HepG2 (cell line): ENCODE results near the gene NRAS. TPM values are rescaled to one million over a fixed set of nuclear protein-coding genes. Genes with fewer than 3 reads are reported as not detected.

Experiments used
- BRD4 ChIP-seq: sonication (generic); formaldehyde crosslinking; IDR thresholded peaks from 2 replicates; pipeline ENCODE4 v1.4.0; 2020; ENCODE audit warnings: missing genetic modification reagents
- CAMTA2 ChIP-seq: sonication (generic); formaldehyde crosslinking; IDR thresholded peaks from 2 replicates; pipeline ENCODE4 v1.4.0; 2020; ENCODE audit warnings: mild to moderate bottlenecking, missing genetic modification reagents, borderline replicate concordance
- CHCHD3 ChIP-seq: sonication (generic); formaldehyde crosslinking; IDR thresholded peaks from 2 replicates; pipeline ENCODE4 v1.8.0; 2022; ENCODE audit warnings: mild to moderate bottlenecking, missing genetic modification reagents, moderate library complexity
- HIVEP1 ChIP-seq: sonication (generic); formaldehyde crosslinking; IDR thresholded peaks from 2 replicates; pipeline ENCODE4 v1.4.0; 2020; ENCODE audit warnings: mild to moderate bottlenecking, missing genetic modification reagents
- ISL2 ChIP-seq: sonication (generic); formaldehyde crosslinking; IDR thresholded peaks from 2 replicates; pipeline ENCODE4 v1.5.0; 2020; ENCODE audit warnings: missing genetic modification reagents
- NR2F2 ChIP-seq: IDR thresholded peaks from 2 replicates; pipeline ENCODE4 v1.6.1; 2012; ENCODE audit warnings: low read depth, inconsistent platforms, borderline replicate concordance
- PRMT3 ChIP-seq: sonication (generic); formaldehyde crosslinking; IDR thresholded peaks from 2 replicates; pipeline ENCODE4 v1.8.1; 2022; ENCODE audit warnings: low read depth, mild to moderate bottlenecking, moderate library complexity, missing genetic modification reagents, borderline replicate concordance
- SIN3A ChIP-seq: IDR thresholded peaks from 2 replicates; pipeline ENCODE4 v1.6.1; 2011; ENCODE audit warnings: low read depth, mild to moderate bottlenecking, control low read depth, low read length, borderline replicate concordance
- SMAD1 ChIP-seq: sonication (generic); formaldehyde crosslinking; IDR thresholded peaks from 2 replicates; pipeline ENCODE4 v1.4.0; 2020; ENCODE audit warnings: missing genetic modification reagents, low read depth, mild to moderate bottlenecking, borderline replicate concordance
- SMAD3 ChIP-seq: sonication (generic); formaldehyde crosslinking; IDR thresholded peaks from 2 replicates; pipeline ENCODE4 v1.4.0; 2020; ENCODE audit warnings: missing genetic modification reagents
- SP5 ChIP-seq: IDR thresholded peaks from 2 replicates; pipeline ENCODE4 v1.6.1; 2016; ENCODE audit warnings: low read depth, borderline replicate concordance
- SRF ChIP-seq: IDR thresholded peaks from 2 replicates; pipeline ENCODE4 v1.6.1; 2011; ENCODE audit warnings: mild to moderate bottlenecking, low read depth, low read length, moderate library complexity
- YEATS2 ChIP-seq: sonication (generic); formaldehyde crosslinking; IDR thresholded peaks from 2 replicates; pipeline ENCODE4 v1.4.0; 2020; ENCODE audit warnings: missing genetic modification reagents, borderline replicate concordance
- ZNF292 ChIP-seq: sonication (generic); formaldehyde crosslinking; IDR thresholded peaks from 2 replicates; pipeline ENCODE4 v1.8.1; 2022; ENCODE audit warnings: mild to moderate bottlenecking, low read depth, missing genetic modification reagents, borderline replicate concordance
- ZSCAN20 ChIP-seq: sonication (generic); formaldehyde crosslinking; IDR thresholded peaks from 2 replicates; pipeline ENCODE4 v1.4.0; 2020; ENCODE audit warnings: missing genetic modification reagents, mild to moderate bottlenecking, borderline replicate concordance
- polyA plus RNA-seq, 8 experiments: library from polyadenylated mRNA; depleted of rRNA in 3 of 8; stranded (reverse) in 7 of 8; unstranded in 1 of 8; fragments of >200 nt; fragmentation: Illumina TruSeq in 4 of 8; extraction: Trizol in 4 of 8; gene quantifications; 2 replicates each; pipeline versions ENCODE4 v1.2.1 to v1.2.3, GENCODE V29; 2011 to 2016; ENCODE audit warnings: low read depth in 4 of 8, missing spikeins in 1 of 8, mixed read lengths in 1 of 8; ENCODE audit not compliant: insufficient read depth in 1 of 8
- total RNA-seq, 5 experiments: library from RNA; depleted of rRNA; stranded (reverse); fragments of >200 nt; fragmentation: Illumina TruSeq; extraction: Trizol; gene quantifications; 2 replicates each; pipeline ENCODE4 v1.2.3, GENCODE V29; 2016; ENCODE audit warnings: low read depth in 1 of 5
- TF ChIP-seq, protein P1 (sequence below): sonication (generic); formaldehyde crosslinking; IDR thresholded peaks from one replicate; pipeline ENCODE4 v1.5.1; 2020; ENCODE audit warnings: mild to moderate bottlenecking, missing genetic modification reagents; ENCODE audit errors: not compliant biosample characterization
- TF ChIP-seq, protein P2 (sequence below): fragments of 450-650 bp; IDR thresholded peaks from 2 replicates; pipeline ENCODE4 v1.6.1; 2016
- TF ChIP-seq, protein P3 (sequence below): sonication (generic); formaldehyde crosslinking; IDR thresholded peaks from 2 replicates; pipeline ENCODE4 v1.8.0; 2022; ENCODE audit warnings: mild to moderate bottlenecking, missing genetic modification reagents, moderate library complexity

The NRAS gene
- total and polyA plus RNA-seq, 2 of the 13 experiments (the other 11 are each of a cell fraction or from before 2014, with no cell fraction given), result 38.6 to 58.8 TPM

DNA sequence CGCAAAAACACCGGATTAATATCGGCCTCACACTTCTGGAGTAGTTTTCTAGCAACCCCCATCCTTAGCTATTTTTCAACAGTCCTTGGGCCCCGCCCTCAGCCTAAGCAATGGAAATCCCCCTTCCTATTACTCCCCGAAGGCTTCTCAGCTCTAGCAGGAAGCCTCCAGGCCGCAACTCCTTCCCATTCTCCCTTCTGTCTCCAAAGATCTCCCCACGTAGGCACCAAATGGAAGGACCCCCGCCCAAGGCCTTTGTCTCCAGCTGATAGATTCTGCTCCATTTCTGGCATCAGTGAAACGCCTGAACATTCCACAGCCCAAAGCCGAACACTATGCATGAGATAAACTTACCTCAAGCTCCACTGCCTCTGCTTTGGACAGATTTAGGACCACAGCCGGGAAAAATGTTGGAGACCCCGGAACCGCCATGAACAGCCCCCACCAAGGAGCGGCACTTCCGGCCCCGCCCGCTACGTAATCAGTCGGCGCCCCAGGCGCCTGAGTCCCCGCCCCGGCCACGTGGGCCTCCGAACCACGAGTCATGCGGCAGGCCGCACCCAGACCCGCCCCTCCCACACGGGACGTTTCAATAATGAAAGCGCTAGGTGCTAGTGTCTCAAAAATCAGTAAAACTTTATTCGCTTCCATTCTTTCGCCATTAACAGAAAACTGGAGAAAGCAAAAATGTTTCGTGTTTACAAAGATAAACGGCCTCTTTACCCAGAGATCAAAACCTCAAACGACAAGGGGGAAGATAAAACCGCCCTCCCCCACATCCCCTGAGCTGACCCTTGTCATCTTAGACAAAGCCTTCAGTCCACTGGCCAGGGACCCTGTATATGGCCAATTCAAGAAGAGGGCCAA lies at the start of gene NRAS (continued):
- TF ChIP-seq, protein P1, sequence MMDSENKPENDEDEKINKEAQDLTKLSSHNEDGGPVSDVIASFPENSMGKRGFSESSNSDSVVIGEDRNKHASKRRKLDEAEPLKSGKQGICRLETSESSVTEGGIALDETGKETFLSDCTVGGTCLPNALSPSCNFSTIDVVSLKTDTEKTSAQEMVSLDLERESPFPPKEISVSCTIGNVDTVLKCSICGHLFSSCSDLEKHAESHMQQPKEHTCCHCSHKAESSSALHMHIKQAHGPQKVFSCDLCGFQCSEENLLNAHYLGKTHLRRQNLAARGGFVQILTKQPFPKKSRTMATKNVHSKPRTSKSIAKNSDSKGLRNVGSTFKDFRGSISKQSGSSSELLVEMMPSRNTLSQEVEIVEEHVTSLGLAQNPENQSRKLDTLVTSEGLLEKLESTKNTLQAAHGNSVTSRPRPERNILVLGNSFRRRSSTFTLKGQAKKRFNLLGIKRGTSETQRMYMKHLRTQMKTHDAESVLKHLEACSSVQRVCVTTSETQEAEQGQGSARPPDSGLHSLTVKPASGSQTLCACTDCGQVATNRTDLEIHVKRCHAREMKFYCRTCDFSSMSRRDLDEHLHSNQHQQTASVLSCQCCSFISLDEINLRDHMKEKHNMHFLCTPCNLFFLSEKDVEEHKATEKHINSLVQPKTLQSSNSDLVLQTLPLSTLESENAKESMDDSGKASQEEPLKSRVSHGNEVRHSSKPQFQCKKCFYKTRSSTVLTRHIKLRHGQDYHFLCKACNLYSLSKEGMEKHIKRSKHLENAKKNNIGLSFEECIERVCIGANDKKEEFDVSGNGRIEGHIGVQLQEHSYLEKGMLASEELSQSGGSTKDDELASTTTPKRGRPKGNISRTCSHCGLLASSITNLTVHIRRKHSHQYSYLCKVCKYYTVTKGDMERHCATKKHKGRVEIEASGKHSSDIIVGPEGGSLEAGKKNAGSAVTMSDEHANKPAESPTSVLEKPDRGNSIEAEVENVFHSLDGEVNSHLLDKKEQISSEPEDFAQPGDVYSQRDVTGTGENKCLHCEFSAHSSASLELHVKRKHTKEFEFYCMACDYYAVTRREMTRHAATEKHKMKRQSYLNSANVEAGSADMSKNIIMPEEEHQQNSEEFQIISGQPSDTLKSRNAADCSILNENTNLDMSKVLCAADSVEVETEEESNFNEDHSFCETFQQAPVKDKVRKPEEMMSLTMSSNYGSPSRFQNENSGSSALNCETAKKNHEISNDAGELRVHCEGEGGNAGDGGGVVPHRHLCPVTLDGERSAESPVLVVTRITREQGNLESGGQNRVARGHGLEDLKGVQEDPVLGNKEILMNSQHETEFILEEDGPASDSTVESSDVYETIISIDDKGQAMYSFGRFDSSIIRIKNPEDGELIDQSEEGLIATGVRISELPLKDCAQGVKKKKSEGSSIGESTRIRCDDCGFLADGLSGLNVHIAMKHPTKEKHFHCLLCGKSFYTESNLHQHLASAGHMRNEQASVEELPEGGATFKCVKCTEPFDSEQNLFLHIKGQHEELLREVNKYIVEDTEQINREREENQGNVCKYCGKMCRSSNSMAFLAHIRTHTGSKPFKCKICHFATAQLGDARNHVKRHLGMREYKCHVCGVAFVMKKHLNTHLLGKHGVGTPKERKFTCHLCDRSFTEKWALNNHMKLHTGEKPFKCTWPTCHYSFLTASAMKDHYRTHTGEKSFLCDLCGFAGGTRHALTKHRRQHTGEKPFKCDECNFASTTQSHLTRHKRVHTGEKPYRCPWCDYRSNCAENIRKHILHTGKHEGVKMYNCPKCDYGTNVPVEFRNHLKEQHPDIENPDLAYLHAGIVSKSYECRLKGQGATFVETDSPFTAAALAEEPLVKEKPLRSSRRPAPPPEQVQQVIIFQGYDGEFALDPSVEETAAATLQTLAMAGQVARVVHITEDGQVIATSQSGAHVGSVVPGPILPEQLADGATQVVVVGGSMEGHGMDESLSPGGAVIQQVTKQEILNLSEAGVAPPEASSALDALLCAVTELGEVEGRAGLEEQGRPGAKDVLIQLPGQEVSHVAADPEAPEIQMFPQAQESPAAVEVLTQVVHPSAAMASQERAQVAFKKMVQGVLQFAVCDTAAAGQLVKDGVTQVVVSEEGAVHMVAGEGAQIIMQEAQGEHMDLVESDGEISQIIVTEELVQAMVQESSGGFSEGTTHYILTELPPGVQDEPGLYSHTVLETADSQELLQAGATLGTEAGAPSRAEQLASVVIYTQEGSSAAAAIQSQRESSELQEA (CRISPR knock-in tag), result peak; percentile 43
- TF ChIP-seq BRD4 (CRISPR knock-in tag) (no peak), HIVEP1 (CRISPR knock-in tag) (peak; percentile 54; the same call in 1 of the 2 replicates), SRF (peak; percentile 64; the same call in 1 of the 2 replicates), ZNF292 (no peak), NR2F2 (peak; percentile 30; the same call in 1 of the 2 replicates), SMAD3 (CRISPR knock-in tag) (0 out of 2 replicates have a peak, but pooled peaks have one; percentile 26), PRMT3 (CRISPR knock-in tag) (no peak), CHCHD3 (CRISPR knock-in tag) (0 out of 2 replicates have a peak, but pooled peaks have one; percentile 49), SP5 (CRISPR knock-in tag) (peak; percentile 58), ZSCAN20 (CRISPR knock-in tag) (peak; percentile 48; the same call in 1 of the 2 replicates), SIN3A (peak; percentile 97), YEATS2 (CRISPR knock-in tag) (peak; percentile 85), ISL2 (CRISPR knock-in tag) (no peak), CAMTA2 (CRISPR knock-in tag) (peak; percentile 47; the same call in 1 of the 2 replicates), SMAD1 (CRISPR knock-in tag) (0 out of 2 replicates have a peak, but pooled peaks have one; percentile 50)
- TF ChIP-seq, protein P2, sequence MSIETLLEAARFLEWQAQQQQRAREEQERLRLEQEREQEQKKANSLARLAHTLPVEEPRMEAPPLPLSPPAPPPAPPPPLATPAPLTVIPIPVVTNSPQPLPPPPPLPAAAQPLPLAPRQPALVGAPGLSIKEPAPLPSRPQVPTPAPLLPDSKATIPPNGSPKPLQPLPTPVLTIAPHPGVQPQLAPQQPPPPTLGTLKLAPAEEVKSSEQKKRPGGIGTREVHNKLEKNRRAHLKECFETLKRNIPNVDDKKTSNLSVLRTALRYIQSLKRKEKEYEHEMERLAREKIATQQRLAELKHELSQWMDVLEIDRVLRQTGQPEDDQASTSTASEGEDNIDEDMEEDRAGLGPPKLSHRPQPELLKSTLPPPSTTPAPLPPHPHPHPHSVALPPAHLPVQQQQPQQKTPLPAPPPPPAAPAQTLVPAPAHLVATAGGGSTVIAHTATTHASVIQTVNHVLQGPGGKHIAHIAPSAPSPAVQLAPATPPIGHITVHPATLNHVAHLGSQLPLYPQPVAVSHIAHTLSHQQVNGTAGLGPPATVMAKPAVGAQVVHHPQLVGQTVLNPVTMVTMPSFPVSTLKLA, result peak; percentile 93
- TF ChIP-seq, protein P3, sequence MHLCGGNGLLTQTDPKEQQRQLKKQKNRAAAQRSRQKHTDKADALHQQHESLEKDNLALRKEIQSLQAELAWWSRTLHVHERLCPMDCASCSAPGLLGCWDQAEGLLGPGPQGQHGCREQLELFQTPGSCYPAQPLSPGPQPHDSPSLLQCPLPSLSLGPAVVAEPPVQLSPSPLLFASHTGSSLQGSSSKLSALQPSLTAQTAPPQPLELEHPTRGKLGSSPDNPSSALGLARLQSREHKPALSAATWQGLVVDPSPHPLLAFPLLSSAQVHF (CRISPR knock-in tag), result no peak
